NCI-H1436 (cell line): ENCODE results near the gene MDH2.
"Not testable (repeated sequence)": the region's sequence is repeated elsewhere in the genome, so short reads cannot be mapped to it uniquely, and the experiment has no call there.

Experiments
- DNase-seq: peaks from one replicate; lab custom pipeline; 2025; lab: John Stamatoyannopoulos, UW

The MDH2 gene, protein sequence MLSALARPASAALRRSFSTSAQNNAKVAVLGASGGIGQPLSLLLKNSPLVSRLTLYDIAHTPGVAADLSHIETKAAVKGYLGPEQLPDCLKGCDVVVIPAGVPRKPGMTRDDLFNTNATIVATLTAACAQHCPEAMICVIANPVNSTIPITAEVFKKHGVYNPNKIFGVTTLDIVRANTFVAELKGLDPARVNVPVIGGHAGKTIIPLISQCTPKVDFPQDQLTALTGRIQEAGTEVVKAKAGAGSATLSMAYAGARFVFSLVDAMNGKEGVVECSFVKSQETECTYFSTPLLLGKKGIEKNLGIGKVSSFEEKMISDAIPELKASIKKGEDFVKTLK

DNA sequence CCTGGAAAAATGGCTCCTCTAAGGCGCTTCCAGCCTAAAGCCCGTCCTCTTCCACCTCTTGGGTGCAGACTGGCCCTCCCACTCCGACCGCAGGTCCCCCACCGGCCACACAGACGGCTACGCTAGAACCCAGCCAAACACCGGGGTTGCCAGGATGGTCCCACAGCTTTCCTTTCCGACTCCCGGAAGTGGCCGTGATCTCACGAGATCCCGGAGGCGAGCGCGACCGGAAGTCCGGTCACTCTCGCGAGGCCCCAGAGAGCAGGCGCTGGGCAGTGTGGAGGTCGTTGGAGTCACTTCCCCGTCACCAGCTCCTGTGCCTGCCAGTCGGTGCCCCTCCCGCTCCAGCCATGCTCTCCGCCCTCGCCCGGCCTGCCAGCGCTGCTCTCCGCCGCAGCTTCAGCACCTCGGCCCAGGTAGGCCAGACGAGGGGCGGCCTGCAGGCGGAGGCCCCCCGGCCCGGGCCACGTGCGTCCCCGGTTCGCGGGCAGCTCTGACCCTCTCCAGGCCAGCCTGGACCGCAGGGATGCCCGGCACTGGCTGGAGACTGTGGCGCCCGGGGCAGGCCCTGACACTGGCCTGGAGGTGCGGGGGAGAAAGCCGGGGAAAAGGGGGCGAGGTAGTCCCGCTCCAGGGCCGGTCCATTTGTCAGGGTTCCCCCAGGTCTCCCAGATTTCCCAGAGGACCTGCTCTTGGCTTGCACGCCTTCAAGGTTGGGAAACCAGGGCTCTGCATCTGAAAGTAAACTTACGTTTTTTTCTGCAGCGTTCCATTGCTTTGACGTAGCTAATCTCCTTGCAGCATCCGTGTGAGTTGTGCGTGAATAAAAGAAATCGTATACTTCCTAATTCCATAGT lies at the start of gene MDH2, which contains the start of gene STYXL1:
MDH2 (plus strand) TSS at position 296 of the 857 bp plus-strand sequence; CDS start at position 351, 55 bp downstream.
STYXL1 (minus strand) TSS at position 190 of the 857 bp plus-strand sequence. CDS start 17,477 bp downstream, outside the sequence.
- peak; percentile 88 for DNase-seq

DNA sequence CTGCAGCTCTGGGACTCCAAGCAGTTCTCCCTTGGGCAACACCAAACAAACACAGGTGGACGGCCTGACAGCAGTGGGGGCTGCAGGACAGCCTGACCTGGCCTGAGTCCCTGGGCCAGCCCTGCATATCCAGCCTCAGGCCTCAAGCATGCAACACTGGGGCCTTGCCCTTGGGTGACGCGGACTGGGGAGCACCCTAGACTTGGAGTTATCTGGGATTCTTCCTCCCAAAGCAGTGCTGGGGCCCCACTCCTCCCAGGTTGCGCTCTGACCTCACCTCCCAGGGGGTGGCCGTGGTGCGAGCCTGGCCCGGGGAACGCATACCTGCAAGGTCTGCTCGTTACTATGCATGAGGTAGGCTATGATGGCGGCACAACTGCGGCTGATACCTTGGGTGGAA lies 47.3 kb upstream of the MDH2 start:
- DNase-seq: no peak

DNA sequence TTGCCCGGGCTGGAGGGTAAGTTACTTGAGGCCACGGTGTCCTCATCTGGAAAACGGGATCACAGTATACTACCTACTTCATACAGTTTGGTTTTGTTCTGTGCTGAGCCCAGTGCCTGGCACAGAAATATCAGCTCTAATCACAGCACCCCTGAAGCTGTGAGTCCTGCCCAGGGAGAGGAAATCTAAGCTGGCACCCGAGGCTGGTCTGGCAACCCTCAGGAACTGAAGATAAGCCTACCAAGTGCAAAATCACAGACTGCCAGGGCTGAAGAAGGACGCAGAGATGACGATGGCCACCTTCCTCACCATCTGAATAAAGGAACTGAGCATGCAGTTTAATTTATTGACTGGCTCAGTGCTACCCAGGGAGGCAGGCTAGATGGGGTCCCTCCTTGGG lies 45.8 kb upstream of the MDH2 start:
- DNase-seq: no peak

DNA sequence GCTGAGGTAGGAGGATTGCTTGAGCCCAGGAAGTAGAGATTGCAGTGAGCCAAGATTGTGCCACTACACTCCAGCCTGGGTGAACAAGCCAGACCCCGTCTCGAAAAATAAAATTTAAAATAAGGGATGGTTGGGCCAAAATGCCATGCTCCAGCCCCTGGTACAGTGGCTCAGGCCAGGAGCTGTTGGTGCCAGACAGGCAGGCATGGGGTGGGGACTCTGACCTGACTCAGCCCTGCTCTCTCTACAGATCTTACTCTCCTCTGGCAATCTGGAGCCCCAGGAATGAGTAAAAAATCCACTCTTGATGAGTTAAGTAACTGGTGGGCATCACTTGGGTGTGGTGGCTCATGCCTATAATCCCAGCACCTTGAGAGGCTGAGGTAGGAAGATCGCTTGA lies 45.1 kb upstream of the MDH2 start:
- no peak for DNase-seq

DNA sequence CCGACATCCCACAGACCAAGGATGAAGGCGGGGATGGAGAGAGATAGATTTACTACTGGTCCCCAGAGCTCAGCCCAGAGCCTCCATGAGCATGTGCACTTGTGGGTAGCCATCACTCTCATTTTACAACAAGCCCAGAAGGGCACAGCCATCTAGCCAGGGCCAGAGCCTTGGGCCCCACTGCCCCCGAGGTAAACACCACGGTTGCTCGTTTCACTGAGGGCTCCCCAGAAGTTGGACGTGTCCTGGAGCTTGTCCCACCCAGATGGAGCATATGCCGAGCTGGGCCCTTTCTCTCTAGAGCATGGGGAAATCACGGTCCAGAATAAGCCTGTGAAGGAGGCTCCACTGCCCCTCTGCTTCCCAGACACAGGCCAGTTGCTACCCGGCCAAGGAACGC lies 44.6 kb upstream of the MDH2 start:
- DNase-seq: no peak

DNA sequence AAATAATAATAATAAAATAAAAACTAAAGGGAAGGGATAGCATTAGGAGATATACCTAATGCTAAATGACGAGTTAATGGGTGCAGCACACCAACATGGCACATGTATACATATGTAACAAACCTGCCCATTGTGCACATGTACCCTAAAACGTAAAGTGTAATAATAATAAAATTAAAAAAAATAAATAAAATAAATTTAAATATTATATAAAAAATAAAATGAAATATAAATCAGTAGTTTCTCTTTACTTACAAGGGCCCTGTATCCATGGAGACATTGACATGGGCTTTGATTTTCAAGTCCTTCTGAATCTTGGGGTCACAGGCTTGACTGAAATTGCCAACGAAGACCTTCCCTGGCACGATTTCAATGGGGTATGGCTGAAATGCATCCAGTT lies 42.9 kb upstream of the MDH2 start:
- not testable (repeated sequence) for DNase-seq

DNA sequence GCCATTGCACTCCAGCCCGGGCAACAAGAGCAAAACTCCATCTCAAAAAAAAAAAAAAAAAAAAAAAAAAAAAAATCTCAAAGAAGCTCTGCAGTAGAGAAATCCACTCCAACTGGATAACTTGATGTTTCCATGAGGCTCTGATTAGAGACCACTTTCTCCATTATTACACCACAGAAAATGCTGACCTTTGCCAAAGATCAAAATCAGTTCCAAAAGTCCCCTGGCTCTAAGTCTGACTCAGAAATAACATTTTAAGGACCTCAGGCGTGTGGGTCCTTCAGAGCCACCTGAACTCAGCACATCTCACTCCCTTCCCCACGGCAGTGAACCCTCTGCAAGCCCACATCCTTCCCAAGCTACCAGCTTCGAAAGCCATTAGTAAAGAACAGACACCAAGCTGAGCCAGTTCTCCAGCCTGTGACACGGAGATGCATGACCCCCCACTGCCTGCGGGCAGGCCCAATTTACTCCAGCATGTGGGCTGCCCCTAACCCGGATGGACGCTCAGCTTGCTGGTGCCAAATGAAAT lies 39.7 kb upstream of the MDH2 start:
- DNase-seq: no peak

DNA sequence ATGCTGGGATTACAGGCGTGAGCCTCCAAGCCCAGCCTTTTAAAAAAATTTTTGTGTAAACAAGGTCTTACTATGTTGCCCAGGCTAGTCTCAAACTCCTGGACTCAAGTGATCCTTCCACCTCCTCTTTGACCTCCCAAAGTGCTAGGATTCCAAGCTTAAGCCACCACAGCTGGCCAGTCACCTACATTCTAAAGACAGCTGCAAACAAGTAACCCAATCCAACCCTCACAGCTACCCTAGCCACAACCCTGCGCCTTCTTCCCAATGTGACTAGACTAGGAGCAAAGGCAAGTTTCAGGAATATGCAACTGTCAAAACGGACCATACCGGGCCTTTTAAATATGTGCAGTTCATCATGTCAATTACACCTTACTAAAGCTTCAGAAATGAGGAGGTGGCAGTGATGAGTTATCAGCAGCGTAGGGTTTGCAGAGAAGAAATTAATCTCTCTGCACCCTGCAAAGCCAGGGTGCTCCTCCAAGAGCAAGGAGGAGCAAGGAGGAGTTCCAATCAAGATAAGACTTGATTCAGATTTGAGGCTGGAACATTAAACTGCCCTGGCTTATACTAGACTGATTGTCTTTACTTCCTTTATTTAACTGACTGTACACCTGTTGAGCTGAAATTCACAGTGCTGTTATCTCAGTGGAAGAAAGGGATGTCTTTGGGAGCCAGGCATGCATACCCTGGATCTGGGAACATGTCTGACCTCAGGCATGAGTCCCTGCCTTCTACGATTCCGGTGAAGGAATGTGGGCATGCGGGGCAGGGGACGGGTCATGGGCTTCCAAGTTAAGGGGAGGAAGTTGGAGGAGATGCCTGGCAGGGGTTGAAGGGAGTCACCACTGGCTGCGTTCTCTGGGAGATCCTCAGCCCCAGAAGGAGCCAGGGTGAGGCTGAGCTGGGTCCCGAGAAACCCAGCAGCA lies 38.0 kb upstream of the MDH2 start:
- DNase-seq: no peak

DNA sequence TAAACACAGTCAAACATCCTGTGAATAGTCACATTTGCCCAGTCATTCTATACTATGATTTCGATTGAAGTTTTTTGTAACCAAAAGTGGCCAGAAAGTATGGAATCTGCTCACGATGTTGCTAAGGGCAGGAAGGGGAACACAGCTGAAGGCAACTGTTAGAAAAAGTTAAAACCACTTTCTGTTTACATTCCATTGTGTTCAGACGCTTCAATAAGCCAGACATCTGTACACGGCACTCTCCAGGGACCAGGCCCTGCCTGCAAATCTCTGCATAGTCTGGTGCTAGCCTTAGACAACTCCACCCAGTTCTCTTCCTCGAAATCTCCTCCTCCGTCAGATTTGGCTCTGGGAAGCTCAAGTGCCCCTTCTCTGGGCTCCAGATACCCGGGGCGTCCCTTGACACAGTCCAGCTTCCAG lies 36.5 kb upstream of the MDH2 start:
- DNase-seq: no peak

DNA sequence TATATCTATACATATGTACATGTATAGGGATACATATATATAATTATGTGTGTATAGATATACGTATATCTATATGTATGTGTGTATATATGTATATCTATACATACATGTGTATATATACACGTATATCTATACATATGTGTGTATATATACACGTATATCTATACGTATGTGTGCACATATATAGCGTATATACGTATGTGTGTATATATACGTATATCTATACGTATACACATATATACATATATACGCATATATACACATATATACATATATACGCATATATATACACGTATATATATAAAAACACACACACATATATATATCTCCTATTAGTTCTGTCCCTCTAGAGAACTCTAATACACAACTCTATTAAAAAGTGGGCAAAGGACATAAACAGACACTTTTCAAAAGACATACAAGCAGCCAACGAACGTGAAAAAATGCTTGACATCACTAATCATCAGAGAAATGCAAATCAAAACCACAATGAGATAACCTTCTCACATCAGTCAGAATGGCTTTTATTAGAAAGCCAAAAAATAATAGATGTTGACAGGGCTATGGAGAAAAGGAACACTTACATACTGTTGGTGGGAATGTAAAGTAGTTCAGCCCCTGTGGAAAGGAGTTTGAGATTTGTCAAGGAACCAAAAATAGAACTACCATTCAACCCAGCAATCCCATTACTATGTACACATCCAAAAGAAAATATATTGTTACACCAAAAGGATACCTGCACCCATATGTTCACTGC lies 31.5 kb upstream of the MDH2 start:
- DNase-seq: no peak

DNA sequence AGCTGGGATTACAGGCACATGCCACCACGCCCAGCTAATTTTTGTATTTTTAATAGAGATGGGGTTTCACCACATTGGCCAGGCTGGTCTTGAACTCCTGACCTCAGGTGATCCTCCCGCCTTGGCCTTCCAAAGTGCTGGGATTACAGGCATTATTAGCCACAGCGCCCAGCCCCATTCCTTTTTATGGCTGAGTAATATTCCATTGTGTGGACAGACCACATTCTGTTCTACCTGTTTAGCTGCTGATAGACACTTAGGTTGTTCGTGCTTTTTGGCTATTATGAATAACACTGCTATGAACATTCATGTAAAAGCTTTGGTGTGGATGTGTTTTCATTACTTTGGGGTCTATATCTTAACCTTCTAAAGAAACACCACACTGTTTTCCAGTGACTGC lies 29.4 kb upstream of the MDH2 start:
- DNase-seq: not testable (repeated sequence)

- peak; percentile 60 for DNase-seq
Observed at GRCh38 chr7:76020031-76020714, 27.7 kb upstream of the MDH2 start.

DNA sequence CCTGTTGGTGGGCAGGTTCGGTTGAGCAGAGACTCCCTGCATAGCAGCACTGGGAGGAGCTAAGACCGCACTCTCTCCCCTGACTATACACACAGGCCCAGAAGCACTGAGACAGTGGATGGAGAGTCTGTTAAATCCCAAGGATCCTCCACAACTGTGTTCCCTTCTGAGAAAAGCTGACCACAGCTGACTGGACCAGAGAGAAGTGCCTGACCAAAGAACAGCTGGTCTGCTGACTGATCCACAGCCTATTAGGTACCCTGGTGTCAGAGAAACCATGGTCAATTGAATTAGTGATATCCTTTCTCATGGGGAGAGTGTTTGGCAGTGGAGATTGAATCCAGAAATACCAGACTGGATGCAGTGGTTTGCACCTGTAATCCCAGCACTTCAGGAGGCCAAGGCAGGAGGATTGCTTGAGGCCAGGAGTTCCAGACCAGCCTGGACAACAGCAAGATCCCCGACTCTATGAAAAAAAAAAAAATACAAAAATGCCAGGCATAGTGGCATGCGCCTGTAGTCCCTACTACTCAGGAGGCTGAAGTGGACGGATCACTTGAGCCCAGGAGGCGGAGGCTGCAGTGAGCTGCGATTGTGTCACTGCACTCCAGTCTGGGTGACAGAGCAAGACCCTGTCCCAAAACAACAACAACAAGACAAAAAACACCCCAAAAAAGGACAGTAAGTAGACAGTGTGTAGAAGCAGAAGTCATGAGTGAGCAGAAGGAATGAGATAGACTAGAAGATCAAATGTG lies 25.7 kb upstream of the MDH2 start:
- no peak for DNase-seq

DNA sequence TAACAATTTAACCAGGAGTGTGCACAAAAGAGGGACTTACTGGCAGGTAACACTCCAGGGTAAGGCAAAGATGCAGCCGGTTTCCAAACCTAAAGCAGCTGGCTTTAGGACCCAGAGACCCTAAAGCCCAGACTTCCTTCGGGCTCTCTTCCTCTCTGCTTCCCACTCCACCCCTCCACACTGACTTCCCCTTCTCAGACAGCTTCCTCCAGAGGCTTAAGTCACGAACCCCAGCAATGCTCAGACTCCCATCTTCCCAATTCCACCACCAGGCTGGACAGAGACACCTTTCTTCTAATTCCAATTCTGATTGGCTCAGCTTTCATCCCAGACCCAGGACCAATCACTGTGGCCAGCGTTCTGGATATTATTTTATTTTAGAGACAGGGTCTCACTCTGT lies 24.9 kb upstream of the MDH2 start:
- no peak for DNase-seq

GRCh38 chr7:76029682-76030081 lies 18.2 kb upstream of the MDH2 start:
- DNase-seq: not testable (repeated sequence)

DNA sequence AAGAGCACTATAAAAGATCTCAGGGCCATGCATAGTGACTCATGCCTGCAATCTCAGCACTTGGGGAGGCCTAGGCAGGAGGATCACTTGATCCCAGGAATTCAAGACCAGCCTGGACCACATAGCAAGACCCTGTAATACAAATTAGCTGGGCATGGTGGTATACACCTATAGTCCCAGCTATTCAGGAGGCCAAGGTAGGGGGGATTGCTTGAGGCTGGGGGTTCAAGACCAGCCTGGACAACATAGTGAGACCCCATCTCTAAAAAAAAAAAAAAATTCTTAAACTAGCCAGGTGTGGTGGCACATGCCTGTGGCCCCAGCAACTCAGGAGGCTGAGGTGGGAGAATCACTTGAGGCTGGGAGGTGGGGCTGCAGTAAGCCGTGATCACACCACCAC lies 15.9 kb upstream of the MDH2 start:
- DNase-seq: no peak

DNA sequence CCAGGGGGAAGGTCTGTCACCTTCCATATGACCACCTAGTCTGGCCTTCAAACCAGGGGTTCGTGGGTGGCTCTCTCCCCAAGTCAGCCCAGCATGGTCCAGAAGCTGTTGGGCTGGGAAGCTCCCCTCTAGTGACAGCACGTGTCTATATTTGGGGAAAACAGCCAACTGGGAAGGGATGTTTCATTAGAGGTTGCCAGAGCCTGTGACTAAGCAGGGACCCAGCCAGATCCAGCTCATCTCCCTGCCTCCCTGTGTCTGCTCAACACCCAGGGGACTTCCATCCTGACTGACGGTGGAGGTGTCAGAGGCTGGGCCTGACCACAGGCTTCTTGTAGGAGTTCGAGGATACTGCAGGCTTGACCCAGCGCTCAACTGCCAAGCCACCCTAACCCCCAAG lies 10.6 kb upstream of the MDH2 start:
- no peak for DNase-seq

- DNase-seq: no peak
Observed at GRCh38 chr7:76040126-76040525, 7.8 kb upstream of the MDH2 start.

DNA sequence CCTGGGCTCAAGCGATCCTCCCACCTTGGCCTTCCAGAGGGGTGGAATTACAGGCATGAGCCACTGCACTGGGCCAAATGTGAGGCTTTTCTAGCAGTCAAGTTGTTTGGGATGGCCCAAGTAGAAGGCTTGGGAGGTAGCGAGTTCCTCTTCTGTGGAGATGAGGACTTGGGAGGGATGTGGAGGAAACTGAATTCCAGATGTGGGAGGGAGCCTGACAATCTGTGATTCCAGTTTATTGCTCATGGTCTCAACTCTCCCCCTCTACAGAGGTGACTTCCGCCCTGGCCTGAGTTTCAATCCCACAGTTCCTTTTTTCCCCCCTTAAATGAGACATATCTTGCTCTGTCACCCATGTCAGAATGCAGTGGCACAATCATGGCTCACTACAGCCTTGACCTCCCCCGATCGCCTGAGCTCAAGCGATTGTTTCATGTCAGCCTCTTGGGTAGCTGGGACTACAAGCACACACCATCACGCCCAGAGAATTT lies 3.5 kb upstream of the MDH2 start:
- no peak for DNase-seq
